ENCODE measurements around the gene HOXA5. TPM values are rescaled to one million over a fixed set of nuclear protein-coding genes. Genes with fewer than 3 reads are reported as not detected.

The HOXA5 gene
- total RNA-seq, 1 experiment from 2014 or later: 7.5 TPM

DNA sequence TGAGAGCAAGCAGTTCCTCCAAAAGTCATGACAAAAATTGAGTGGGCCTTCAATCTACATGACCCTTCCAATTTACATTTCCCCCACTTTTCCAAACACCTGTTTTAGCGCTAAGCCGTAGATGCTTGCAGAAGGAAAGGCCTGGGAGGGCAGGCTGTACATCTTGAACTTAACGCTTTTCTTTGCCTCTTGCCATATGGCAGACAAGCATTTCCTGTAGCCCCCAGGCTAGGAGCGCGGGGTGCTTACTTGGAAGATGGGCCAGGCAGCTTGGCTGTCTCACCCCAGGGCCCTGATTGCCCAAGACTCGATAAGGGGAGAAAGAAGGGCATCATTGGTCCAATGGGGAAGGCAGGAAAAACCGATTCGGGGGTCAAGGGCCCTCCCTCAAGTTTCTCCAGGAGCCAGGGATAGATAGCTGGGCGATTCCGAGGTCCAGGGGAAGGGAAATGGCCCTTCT lies 28.9 kb upstream of the HOXA5 start:
- DNase-seq (ENCODE audit: extremely low read depth, low read depth): no peak

DNA sequence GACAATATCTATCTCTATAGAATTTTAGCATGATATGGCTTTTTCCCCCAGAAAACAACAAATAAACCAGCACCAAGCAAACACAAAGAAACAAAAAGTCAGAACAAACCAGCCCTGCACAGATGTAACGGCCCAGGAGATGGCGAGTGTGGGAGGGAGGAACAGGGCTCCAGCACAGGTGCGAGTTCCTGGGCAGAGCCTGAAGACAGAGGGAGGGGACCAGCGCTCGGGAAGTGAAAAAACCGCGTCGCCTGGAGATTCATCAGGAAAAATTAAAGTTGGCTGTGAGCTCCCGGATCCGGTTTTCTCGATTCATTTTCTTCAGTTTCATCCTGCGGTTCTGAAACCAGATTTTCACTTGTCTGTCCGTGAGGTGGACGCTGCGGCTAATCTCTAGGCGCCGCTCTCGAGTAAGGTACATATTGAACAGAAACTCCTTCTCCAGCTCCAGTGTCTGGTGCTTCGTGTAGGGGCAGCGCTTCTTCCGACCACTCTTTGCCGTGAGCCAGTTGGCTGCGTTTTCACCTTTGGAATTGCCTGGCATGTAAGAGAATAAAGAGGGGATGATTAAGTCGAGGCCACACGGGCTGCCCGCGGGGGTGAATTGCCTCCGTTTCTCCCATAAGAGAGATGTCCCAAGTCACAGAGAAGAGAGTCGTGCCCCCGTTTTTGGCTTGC lies 28.3 kb upstream of the HOXA5 start:
- DNase-seq (ENCODE audit: extremely low read depth, low read depth): no peak

DNA sequence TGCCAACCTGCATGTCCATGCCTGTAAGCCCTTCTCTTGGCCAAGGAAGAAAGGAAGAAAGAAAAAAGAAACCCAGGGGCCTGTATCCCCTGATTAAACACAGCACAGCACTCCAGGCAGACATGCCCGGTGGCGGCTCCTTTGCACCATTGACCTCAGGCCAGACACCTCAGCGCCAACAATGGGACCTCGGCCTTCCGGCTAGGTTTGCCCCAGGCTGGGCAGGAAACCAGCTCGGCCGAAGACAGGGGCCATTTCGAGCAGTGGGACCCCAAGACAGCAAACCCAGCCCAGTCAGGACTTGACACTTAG lies 27.8 kb upstream of the HOXA5 start:
- no peak for DNase-seq (ENCODE audit: extremely low read depth, low read depth)

DNA sequence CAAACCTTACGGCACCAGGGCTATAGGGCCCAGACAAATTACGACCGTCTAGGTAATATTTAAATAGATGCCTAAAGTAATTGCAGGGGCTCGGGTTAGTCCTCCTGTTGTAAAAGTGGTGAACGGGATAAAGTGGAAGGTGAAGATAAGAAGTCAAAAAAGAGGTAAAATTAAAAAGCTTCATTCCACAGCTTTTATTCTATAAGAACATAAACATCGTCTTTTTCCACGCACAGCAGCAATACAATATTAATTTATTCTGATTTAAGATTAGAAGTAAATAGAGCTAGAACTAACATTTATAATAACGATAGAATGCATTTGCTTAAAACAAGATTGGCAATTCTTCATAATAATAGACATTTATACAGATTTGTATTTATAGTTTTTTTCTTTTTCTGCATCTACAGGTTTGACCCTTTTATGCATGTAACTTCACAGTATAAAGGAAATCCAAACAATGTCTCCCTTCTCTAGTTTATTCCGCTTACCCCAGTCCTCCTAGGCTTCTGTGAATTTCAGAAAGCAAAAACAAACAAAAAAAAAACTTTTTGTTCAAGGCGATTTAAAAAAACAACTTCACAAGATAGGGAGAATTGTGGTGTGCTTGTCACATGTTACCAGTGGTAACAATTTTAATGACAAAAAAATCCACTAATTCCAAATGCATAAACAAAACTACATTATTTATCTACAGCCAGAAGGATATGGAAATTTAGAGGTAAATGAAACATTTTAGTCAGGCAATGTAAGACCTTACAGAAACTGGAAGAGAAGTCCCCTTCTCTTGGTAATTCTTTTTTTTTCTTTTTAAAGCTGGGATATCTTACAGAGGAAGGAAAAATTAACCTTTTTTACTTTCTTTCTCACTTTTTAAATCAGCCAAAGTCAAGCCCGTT lies 27.2 kb upstream of the HOXA5 start:
- DNase-seq (ENCODE audit: extremely low read depth, low read depth): no peak

DNA sequence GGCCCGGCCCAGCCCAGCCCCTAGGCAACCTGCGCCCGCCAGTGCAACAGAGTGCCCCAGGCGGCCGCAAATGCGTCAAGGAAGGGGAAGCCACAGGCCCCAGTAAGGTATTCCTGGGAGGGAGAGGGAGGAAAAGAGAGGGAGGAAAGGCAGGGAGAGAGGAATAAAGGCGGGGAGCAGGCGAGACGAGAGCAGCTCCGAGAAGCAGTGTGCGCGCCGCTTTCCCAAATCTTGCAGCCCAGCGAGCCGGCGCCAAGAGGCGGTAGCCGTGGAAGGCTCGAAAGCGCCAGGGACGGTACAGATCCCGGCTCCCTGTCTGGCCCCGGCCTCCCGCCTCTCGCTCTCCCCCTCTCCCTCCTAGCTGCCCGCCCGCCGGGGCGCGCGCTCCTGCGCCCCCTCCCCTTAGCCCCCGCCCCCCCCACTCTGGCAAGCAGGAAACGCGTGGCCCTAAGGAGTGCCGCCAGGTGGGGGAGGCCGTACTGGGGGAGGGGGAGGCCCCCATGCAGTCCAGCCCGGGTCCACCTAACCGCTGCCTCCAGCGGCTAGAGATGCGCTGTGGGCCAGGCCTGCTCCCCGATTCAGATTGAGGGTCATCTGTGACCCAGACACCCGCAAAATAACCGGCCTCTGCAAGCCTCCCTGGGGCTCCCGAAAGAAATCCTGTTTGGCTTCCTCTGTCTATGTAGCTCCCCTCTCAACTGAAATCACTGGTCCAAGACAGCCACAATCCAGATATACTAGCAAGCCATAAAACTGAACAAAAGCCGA lies 26.4 kb upstream of the HOXA5 start:
- no peak for DNase-seq (ENCODE audit: extremely low read depth, low read depth)

DNA sequence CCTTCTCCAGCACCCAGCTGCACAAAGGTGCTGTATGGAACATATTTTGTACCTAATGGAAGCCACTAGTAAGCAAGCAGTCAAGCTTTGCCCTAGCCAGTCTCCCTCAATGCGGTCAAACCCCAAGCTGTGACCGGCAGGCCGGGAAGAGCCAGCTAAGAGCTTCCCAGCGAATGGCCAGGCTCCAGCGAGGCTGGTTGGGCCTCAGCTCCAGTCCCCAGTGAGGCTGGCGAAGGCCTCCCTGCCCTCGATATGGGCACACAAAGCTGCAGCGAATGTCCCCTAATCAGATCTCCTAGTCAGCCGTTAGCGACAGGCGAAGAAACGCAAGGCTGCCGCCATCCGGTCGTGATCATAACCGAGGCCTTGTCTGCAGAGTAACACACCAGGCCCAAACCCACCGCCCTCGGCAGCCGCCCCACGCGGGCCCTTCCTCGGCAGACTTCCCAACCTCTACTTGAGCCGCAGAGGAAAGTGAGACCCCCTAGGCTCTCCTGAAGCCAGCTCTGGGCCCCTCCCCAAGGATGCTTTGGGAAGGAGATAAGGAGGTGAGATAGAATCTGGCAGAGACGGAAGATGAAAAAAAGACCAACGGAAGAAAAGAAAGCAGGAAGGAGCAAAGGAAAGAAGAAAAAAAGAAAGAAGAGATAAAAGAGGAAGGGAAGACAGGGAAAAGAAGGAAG lies 24.9 kb upstream of the HOXA5 start:
- no peak for DNase-seq (ENCODE audit: extremely low read depth, low read depth)

DNA sequence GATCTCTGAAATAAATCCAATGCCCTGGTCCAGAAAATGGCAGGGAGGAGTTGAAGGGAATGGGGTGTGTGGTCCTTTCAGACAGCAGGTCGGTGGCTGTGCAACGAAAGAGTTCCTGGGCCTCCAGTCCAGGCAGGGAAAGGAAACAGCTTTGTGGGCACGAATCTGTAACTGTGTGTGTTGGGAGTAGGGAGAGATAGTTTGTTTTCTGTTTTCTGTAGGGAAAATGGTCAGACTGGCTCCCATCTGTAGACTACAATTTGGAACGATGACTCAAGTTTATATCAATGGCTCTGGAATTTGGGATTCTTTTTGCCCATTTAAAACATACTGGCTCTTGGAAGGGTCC lies 24.4 kb upstream of the HOXA5 start:
- no peak for DNase-seq (ENCODE audit: extremely low read depth, low read depth)

DNA sequence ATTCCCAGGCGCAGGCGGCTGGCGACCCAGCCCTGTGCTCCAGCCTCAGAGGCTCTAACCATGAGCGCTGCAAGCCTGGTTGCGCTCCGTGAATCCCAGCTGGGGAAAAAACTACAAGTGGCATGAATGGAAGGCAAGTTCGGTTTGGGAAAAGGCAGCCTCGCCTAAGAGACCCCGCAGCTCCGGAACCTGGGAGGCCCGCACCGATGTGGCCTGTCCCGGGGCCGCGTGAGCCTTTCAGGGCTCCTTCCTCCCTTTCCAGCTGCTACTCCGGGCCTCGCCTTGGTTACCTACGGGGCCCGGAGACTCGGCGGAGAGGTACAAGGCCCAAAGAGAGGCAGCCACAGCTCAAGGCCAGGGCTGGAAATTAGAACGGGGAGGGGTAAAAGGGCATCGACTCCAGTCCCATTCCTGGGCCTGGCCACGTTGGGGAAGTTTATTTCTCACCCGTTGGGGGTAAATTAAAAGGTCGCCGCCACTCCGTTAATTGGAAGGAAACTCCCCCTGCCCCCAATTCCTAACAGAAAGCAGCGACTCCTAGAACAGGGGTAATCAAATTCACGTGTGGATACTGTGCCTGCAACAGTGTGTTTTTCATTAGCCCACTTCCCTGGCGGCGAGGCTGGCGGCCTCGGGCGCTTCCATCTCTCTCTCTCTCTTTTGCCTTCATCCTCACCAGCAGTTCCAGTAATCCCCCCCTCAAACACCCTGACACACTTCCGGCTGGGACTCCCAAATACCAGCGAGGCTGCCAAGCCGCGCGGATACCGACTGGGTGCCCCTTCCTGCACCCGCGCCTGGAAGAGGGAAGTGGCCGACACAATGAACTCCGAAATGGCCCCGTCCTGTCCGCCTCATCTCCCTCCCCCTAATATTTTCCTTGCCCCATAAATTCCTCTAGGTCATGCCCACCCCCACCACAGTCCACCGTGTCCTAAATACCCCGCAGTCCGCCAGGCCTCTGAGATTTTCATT lies 23.3 kb upstream of the HOXA5 start:
- DNase-seq (ENCODE audit: extremely low read depth, low read depth): no peak

DNA sequence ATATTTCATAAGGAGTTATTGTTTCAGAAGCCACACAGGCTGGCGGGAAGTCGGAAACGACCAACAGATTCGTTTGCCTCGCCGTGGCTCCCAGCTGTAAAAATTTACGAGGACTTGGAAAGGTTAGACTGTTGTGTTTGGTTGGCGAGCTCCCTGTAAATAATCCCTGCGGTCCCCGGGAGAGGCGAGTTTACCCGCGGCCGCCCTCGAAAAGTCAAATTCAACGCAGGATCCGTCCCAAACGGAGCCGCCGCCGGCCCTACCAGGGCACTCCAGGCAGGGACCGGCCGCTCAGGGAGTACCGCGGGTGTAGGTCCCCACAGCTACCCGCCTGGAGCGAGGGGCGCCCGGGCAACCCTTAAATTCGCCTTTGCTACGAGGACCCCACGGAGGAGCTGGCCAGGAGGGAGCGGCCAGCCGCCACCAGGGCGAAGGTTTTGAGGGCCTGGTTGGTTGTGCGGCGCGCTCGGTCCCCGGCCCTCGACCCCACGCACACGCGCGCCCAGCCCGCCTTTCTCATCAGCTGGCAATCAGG lies 22.6 kb upstream of the HOXA5 start:
- DNase-seq (ENCODE audit: extremely low read depth, low read depth): no peak

DNA sequence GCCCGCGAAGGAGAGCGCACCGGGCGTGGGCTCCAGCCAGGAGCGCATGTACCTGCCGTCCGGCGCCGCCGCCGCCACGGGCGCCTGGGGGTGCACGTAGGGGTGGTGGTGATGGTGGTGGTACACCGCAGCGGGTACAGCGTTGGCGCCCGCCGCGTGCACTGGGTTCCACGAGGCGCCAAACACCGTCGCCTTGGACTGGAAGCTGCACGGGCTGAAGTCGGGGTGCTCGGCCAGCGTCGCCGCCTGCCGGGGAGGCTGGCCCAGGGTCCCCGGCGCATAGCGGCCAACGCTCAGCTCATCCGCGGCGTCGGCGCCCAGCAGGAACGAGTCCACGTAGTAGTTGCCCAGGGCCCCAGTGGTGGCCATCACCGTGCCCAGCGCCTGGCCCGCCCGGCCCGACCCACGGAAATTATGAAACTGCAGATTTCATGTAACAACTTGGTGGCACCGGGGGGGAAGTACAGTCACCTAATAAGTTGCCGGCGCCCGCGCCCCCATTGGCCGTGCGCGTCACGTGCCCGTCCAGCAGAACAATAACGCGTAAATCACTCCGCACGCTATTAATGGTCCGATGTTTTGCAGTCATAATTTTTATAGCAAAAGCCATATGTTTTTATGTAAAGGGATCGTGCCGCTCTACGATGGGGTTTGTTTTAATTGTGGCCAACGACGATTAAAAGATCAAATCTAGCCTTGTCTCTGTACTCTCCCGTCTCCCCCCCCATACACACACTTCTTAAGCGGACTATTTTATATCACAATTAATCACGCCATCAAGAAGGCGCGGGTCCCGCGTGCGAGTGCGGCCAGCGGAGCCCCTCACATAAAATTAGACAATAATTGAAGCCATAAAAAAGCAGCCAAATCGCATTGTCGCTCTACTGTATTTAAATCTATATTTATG lies 21.9 kb upstream of the HOXA5 start, which contains the start of gene HOXA9:
TSS of gene HOXA9 (minus strand) at position 449 of the 907 bp plus-strand sequence. CDS start at position 369, 80 bp downstream.
- no peak for DNase-seq (ENCODE audit: extremely low read depth, low read depth)

DNA sequence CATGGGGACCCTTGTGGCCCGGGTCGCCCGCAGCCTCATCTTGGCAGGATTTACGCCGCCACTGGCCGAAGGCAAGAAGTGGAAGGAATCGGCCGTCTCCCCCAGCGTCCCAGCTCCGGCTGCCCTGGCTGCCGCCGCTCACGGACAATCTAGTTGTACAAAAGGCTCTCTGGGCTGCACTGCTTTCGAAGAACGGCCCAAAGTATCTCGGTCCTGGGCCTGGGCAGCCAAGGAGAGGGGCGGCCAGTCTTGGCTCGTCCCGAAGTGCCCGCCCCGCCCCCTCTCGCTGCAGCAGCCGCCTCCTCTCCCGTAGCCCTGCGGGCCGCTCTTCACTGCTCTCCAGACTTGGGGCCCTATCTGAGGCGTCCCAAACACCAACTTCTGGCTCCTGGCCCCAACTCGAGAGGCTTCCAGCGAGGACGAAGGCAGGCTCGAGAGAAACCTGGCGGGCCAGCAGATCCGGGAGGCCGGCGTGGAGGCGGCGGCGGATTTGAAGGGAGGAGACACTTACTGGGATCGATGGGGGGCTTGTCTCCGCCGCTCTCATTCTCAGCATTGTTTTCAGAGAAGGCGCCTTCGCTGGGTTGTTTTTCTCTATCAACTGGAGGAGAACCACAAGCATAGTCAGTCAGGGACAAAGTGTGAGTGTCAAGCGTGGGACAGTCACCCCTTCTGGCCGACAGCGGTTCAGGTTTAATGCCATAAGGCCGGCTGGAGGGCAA lies 21.0 kb upstream of the HOXA5 start:
- no peak for DNase-seq (ENCODE audit: extremely low read depth, low read depth)

DNA sequence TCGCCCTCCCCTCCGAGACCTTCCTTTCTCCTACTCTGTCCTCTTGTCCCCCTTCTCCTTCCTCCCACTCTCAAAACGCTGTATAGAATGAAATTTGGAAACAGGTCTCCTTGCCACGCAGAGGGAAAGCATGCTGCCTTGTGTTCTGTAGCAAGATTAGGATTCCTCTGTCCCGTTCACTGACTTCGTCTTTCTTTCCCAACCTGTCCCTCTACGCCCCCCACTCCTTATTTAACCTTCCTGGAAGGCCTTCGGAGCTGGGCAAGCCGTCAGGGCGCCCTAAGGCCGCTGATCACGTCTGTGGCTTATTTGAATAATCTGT lies 20.5 kb upstream of the HOXA5 start:
- no peak for DNase-seq (ENCODE audit: extremely low read depth, low read depth)

DNA sequence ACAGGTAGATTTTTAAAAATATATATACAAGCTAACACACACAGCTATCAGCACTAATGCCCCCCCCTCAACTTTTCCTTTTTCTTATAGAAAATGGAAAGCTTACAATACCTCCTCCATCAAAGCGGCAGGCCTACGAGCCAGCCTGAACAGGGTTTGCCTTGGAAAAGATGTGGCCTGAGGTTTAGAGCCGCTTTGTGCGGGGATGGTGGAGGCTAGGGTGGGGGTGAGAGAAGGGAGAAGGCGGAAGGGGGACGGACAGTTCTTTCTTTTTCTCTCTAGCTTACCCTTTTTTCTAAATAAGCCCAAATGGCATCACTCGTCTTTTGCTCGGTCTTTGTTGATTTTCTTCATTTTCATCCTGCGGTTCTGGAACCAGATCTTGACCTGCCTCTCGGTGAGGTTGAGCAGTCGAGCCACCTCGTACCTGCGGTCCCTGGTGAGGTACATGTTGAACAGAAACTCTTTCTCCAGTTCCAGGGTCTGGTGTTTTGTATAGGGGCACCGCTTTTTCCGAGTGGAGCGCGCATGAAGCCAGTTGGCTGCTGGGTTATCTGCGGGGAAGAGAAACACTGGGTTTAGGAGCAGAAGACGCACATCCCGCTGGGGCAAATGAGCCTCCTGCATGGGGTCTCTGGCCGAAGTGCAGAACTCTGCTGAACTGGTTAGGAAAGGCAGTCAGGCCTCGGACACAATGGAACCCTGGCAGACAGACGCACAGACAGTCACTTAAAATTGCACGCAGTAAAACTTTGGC lies 20.0 kb upstream of the HOXA5 start:
- DNase-seq (ENCODE audit: extremely low read depth, low read depth): no peak

DNA sequence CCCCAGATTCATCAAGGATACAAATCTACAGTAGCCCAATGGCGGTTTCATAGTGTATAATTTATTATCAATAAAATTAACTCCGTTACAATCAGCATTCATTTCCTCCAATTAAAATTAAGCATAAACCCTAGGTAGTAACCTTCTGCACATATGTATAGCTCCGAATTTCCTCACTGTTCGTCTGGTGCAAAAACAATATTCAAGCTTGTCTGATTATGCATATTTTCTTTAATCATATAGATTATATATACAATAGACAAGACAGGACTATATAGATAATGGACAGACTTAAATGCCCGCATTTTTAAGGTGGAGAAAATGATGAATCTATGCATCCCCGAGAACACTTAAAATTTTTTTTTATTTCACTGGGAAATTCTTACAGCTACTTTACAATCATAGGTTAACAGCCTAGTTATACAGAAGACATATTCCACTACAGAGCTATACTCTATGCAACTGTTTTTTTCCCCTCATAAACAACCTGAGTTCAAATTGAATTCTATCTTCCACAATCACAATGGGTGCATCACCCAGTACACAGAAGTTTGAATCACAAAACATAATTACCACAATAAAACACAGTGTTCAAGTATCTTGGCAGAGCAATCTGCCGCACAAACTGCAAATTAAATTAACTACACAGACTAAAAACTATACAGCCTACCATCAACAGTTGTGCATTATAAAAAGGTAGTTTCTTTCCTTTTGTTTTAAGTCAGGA lies 19.2 kb upstream of the HOXA5 start:
- DNase-seq (ENCODE audit: extremely low read depth, low read depth): no peak

DNA sequence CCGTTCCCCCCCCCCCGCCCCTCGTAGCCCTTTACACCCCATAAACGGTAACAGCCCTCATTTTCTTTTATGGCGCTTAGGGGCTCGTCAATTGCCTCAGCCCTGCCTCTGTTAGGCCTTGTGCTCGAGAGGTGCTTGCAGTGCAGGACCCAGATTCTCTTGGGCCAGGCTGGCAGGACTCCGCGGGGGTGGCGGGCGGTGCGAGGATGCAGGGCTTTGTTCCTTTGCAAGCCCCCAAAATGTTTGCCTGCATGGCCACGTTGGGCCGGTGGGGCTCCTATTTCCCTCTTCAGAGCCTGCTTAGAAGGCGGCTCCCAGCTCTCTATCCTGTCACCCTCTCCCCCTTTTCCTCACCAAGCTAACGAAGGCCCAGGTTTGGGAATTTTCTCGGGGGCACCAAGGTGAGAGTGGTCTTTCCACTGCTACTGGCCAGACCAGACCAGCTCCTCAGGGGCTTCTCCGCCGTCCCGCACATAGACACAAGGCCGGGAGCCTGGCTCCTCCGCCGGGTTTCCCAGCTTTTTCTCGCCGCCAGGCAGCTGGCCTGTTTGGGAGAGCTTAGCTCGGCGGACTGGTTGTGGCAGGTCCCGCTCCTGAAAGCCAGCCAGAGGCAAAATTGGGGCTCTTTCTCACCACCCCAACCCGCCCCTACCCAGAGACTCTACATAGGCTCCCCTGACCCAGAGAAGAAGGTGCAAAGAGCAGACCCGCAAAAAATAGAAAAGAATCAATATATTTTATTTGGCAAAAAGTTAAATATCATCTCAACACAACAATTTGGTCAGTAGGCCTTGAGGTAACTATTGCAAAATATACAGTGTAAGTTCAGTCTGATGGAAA lies 18.5 kb upstream of the HOXA5 start:
- no peak for DNase-seq (ENCODE audit: extremely low read depth, low read depth)

All from NCI-H460 (cell line).